T-helper 17 cell (primary cell): ENCODE measurements around the gene VMP1. TPM values are rescaled to one million over a fixed set of nuclear protein-coding genes. Genes with fewer than 3 reads are reported as not detected.
"Not testable (repeated sequence)": the region's sequence is repeated elsewhere in the genome, so short reads cannot be mapped to it uniquely, and the experiment has no call there.

ENCODE experiments used
- ATAC-seq: fragments of 150-1000 bp; cut with Tn5 transposase; 2 replicates; pipeline ENCODE4 v1.10.0; 2021; ENCODE audit warnings: mild to moderate bottlenecking, moderate library complexity
- DNase-seq, 3 donors: peaks; one replicate each; pipeline versions ENCODE4 v3.0.0 to v3.0.0-alpha.2; 2020 to 2021
- H3K9me3 ChIP-seq: one replicate; pipeline ENCODE4 v1.7.0; 2013; ENCODE audit warnings: low read length, mild to moderate bottlenecking; ENCODE audit not compliant: control insufficient read depth, poor library complexity, severe bottlenecking
- H3K27ac Mint-ChIP-seq: one replicate; pipeline ENCODE4 v1.8.0; 2022; ENCODE audit warnings: mild to moderate bottlenecking, moderate library complexity, mixed read lengths
- H3K27me3 Mint-ChIP-seq: one replicate; pipeline ENCODE4 v1.8.0; 2022; ENCODE audit warnings: mixed read lengths
- H3K36me3 Mint-ChIP-seq: one replicate; pipeline ENCODE4 v1.8.0; 2022; ENCODE audit warnings: low read depth, mixed read lengths
- H3K4me1 Mint-ChIP-seq: one replicate; pipeline ENCODE4 v1.8.0; 2022; ENCODE audit warnings: mild to moderate bottlenecking, mixed read lengths
- H3K4me3 Mint-ChIP-seq: one replicate; pipeline ENCODE4 v1.8.0; 2022; ENCODE audit warnings: mild to moderate bottlenecking, moderate library complexity, mixed read lengths
- total RNA-seq, 4 donors: library from RNA in 2 of 4; stranded (reverse) in 2 of 4; gene quantifications; one replicate each; pipeline ENCODE4 v1.2.3 and lab custom pipeline; 2022 to 2026

Gene VMP1
- total RNA-seq, 2 donors from 2014 or later, result 132 to 159 TPM

DNA sequence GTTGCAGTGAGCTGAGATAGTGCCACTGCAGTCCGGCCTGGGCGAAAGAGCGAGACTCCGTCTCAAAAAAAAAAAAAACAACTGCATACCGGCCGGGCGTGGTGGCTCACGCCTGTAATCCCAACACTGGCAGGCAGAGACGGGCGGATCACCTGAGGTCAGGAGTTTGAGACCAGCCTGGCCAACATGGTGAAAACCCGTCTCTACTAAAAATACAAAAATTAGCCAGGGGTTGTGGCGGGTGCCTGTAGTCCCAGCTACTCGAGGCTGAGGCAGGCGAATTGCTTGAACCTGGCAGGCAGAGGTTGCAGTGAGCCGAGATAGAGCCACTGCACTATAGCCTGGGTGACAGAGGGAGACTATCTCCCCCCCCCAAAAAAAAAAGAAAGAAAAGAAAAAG lies 142.9 kb downstream of the VMP1 start:
- not testable (repeated sequence) for H3K27me3 Mint-ChIP-seq, DNase-seq, H3K4me3 Mint-ChIP-seq, H3K36me3 Mint-ChIP-seq, ATAC-seq, H3K9me3 ChIP-seq
- Mint-ChIP-seq H3K4me1 (peaks cover 39% of the 10 kb centered on the region), H3K27ac (peak overlapping the region; percentile 16)

DNA sequence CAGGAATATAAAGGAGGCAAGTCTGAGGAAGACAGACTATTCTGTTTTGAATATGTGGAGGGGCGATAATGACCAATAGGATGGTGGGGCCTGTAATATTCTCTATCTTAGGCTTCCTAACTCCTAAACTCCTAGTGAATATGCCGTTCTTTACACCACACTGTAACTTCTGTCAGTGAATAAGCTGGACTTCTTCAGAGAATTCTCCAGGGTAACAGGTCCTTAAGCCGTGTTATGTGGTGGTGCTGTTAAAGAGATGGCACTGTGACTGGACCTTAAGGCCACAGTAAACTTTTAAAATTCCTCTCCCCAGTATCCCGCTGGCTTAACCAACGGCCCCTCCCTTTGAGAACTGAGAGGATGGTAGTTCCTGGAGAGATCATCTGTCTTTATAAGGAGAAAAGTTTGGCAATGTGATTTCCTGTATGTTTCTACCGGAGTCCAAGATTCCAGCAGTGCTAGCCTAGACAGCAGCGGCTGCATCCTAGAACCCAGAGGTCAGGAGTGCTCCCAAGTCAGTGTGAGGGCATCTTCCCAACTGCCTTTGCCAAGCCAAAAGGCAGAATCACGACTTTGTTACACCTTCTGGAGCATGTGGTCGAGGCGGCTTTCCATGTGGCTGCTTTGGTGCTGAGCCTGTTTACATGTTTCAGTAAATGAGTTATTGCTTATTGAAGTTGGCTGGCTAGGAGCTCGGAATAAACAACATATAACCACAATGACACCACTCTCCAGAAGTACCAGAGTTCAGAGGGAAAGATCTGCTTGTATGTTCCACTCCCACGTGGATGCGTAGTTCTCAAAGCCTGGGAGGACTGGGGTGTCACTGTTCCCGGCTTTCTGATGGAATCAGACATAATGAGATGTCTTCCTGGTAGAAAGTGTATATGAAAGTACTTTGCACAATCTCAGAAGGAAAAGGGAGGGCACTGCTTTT lies 144.3 kb downstream of the VMP1 start:
- no peaks in the 10 kb centered on the region for H3K9me3 ChIP-seq
- Mint-ChIP-seq H3K4me3 (no peak overlapping the region), H3K4me1 (peaks cover 29% of the 10 kb centered on the region), H3K36me3 (no peaks in the 10 kb centered on the region), H3K27ac (no peak overlapping the region), H3K27me3 (no peaks in the 10 kb centered on the region)
- DNase-seq (no peak), ATAC-seq (no peak)

DNA sequence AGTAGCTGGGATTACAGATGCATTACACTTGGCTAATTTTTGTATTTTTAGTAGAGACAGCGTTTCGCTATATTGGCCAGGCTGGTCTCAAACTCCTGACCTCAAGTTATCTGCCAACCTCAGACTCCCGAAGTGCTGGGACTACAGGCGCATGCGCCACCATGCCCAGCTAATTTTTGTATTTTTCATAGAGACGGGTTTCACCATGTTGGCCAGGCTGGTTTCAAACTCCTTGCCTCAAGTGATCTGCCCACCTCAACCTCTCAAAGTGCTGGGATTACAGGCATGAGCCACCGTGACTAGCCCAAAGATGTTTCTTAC lies 145.4 kb downstream of the VMP1 start:
- not testable (repeated sequence) for ATAC-seq, H3K27me3 Mint-ChIP-seq, H3K4me3 Mint-ChIP-seq, H3K36me3 Mint-ChIP-seq, DNase-seq, H3K9me3 ChIP-seq
- Mint-ChIP-seq H3K4me1 (peaks cover 28% of the 10 kb centered on the region), H3K27ac (peak overlapping the region; percentile 66)

GRCh38 chr17:59853168-59853918 lies 145.9 kb downstream of the VMP1 start:
- no peaks in the 10 kb centered on the region for H3K9me3 ChIP-seq
- Mint-ChIP-seq H3K4me1 (peaks cover 27% of the 10 kb centered on the region), H3K4me3 (peak overlapping the region; percentile 52), H3K36me3 (no peaks in the 10 kb centered on the region), H3K27ac (peak overlapping the region; percentile 66), H3K27me3 (no peaks in the 10 kb centered on the region)
- ATAC-seq (peak; percentile 93), DNase-seq (peak; percentile 19 to 37 (median 34))

- not testable (repeated sequence) for H3K27me3 Mint-ChIP-seq, DNase-seq, ATAC-seq, H3K9me3 ChIP-seq, H3K36me3 Mint-ChIP-seq, H3K4me3 Mint-ChIP-seq
- Mint-ChIP-seq H3K4me1 (peaks cover 22% of the 10 kb centered on the region), H3K27ac (peak overlapping the region; percentile 66)
Measured at GRCh38 chr17:59853919-59854729, 146.7 kb downstream of the VMP1 start.

- Mint-ChIP-seq H3K27ac (peak overlapping the region; percentile 37), H3K4me3 (no peak overlapping the region)
- ATAC-seq, result no peak
Measured at GRCh38 chr17:59856859-59857794, 149.7 kb downstream of the VMP1 start.

GRCh38 chr17:59858167-59858816 lies 150.8 kb downstream of the VMP1 start:
- H3K9me3 ChIP-seq, result no peaks in the 10 kb centered on the region
- DNase-seq (no peak), ATAC-seq (no peak)
- H3K4me3 Mint-ChIP-seq, result no peak overlapping the region
- H3K27ac Mint-ChIP-seq, result peak overlapping the region; percentile 24
- peaks cover 9% of the 10 kb centered on the region for H3K4me1 Mint-ChIP-seq
- H3K27me3 Mint-ChIP-seq, result no peaks in the 10 kb centered on the region
- H3K36me3 Mint-ChIP-seq, result no peaks in the 10 kb centered on the region

More at GRCh38 chr17:59856859-59857794, 149.7 kb downstream of the VMP1 start:
- peaks cover 13% of the 10 kb centered on the region for H3K4me1 Mint-ChIP-seq
- no peaks in the 10 kb centered on the region for H3K9me3 ChIP-seq
- no peaks in the 10 kb centered on the region for H3K36me3 Mint-ChIP-seq
- DNase-seq, result no peak
- H3K27me3 Mint-ChIP-seq, result no peaks in the 10 kb centered on the region

DNA sequence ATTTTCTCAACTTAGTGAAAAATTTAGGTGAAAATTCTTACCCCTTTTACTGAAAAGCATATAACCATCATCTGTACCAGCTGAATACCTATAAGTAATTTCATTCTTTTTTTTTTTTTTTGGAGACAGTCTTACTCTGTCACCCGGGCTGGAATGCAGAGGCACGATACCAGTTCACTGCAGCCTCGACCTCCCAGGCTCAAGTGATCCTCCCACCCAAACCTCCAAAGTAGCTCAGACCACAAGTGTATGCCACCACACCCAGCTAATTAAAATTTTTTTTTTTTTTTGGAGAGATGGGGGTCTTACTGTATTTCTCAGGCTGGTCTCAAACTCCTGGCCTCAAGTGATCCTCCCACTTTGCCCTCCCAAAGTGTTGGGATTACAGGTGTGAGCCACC lies 151.5 kb downstream of the VMP1 start:
- H3K9me3 ChIP-seq, result no peaks in the 10 kb centered on the region
- no peak for ATAC-seq

DNA sequence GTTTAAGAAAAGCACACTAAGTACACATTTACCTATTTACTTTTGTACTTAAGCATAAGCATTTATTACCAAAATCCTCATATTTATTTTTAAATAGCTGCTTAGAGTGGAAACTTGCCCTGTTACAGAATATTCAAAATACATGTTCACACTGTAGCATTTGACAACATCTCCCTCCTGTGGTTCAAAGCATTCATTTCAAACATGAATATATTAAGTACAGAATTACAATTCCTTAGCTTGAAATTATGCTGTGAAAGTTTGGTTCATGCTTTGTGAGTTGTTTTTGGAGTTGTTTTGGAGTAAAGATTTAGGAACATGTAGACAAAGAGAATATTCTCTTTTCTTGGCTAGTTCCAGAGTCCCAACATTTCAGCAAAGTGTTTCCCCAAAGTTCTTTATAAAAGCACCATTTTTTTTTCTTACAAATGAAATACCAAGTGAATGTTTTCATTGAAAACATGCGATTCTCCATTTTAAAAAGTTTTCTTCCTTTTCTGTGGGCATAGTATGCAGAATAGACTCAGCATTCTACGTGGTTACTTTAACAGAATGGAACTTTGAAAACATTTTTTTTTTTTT lies 152.1 kb downstream of the VMP1 start:
- H3K27ac Mint-ChIP-seq, result peak overlapping the region; percentile 24
- DNase-seq (no peak), ATAC-seq (peak; percentile 73)
- H3K4me3 Mint-ChIP-seq, result no peak overlapping the region
- no peaks in the 10 kb centered on the region for H3K36me3 Mint-ChIP-seq
- H3K27me3 Mint-ChIP-seq, result no peaks in the 10 kb centered on the region
- no peaks in the 10 kb centered on the region for H3K9me3 ChIP-seq
- peaks cover 5% of the 10 kb centered on the region for H3K4me1 Mint-ChIP-seq

More for the DNA sequence above, 151.5 kb downstream of the VMP1 start:
- Mint-ChIP-seq H3K27me3 (no peaks in the 10 kb centered on the region), H3K4me1 (peaks cover 5% of the 10 kb centered on the region), H3K36me3 (no peaks in the 10 kb centered on the region), H3K27ac (peak overlapping the region; percentile 24), H3K4me3 (no peak overlapping the region)
- DNase-seq, result no peak

DNA sequence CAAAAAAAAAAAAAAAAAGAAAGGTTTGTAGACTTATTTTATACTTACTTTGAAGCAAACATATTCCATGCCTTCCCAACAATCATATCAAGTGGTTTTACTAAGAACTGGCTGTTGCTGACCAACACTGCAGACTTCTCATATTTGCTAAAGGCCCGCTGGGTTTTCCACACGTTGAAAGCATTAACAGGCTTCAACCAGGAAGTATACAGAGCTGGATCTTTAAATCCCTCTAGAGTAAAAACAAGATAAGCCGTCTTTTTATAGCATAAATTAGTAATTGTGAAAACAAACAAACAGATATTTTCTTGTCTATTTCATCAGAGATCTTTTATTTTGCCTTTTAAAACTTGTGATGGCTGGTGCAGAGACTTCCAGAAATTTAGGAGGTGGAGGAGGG lies 156.2 kb downstream of the VMP1 start:
- no peaks in the 10 kb centered on the region for H3K27me3 Mint-ChIP-seq
- no peak overlapping the region for H3K27ac Mint-ChIP-seq
- ATAC-seq (no peak), DNase-seq (no peak)
- H3K4me1 Mint-ChIP-seq, result no peaks in the 10 kb centered on the region
- no peak overlapping the region for H3K4me3 Mint-ChIP-seq
- H3K9me3 ChIP-seq, result no peaks in the 10 kb centered on the region
- H3K36me3 Mint-ChIP-seq, result no peaks in the 10 kb centered on the region

DNA sequence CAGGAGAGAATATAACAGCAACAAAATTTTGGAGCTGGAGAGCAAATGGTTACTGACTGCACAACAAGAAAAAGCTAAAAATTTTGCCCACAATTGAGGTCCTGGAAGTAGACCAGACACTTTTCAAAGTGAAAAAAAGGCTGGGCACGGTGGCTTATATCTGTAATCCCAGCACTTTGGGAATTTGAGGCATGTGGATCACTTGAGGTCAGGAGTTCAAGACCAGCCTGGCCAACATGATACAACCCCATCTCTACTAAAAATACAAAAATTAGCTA lies 162.4 kb downstream of the VMP1 start:
- ATAC-seq, result no peak
- no peak for DNase-seq
- Mint-ChIP-seq H3K27me3 (no peaks in the 10 kb centered on the region), H3K27ac (no peak overlapping the region), H3K36me3 (no peaks in the 10 kb centered on the region), H3K4me1 (peaks cover 2% of the 10 kb centered on the region), H3K4me3 (no peak overlapping the region)
- H3K9me3 ChIP-seq, result no peaks in the 10 kb centered on the region

DNA sequence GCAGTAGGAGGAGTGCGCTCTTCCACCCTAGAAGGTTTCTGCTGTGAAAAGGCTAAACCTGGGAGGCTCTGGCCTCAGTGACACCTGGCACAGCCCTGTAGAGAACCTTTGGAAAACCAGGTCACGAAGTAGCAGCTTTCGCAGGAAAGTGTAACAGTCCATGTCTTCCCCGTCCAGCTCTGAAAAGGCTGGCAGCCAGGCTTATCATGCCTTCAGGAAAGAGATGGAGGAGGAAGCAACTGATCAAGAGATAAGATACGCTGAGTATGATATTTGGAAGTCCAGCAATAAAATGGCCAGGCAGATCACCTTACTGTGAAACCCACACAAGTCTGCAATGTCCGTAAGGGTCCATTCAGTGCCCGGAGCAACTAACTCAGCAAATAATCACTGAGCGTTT lies 163.0 kb downstream of the VMP1 start:
- H3K27ac Mint-ChIP-seq, result no peak overlapping the region
- no peaks in the 10 kb centered on the region for H3K36me3 Mint-ChIP-seq
- peaks cover 2% of the 10 kb centered on the region for H3K4me1 Mint-ChIP-seq
- no peak overlapping the region for H3K4me3 Mint-ChIP-seq
- no peaks in the 10 kb centered on the region for H3K27me3 Mint-ChIP-seq
- H3K9me3 ChIP-seq, result no peaks in the 10 kb centered on the region
- ATAC-seq (no peak), DNase-seq (no peak)
